C4-2B (cell line): Measurements from ENCODE around the gene COL23A1.

Experiments used
- CTCF ChIP-seq: fragments of 450-650 bp; conservative IDR thresholded peaks from 2 replicates; pipeline ENCODE4 v1.5.1; 2017; ENCODE audit warnings: mild to moderate bottlenecking
- ZFX ChIP-seq: fragments of 450-650 bp; IDR thresholded peaks from 2 replicates; pipeline ENCODE4 v1.6.1; 2017

GRCh38 chr5:178266581-178266980, 323.6 kb downstream of the COL23A1 start:
- TF ChIP-seq CTCF (no peak), ZFX (no peak)
